ENCODE data around the gene TSPAN15. TPM values are rescaled to one million over a fixed set of nuclear protein-coding genes. Genes with fewer than 3 reads are reported as not detected.

The TSPAN15 gene
- total RNA-seq, 1 experiment from 2014 or later = 212 TPM

- intact Hi-C loops (cut with micrococcal nuclease) = no loop called here
- no peak overlapping the region for H3K27ac ChIP-seq (ENCODE audit: low read length)
- H3K36me3 ChIP-seq (ENCODE audit: low read depth, low read length) = peaks cover 29% of the 10 kb centered on the region; the same call in 1 of the 2 replicates
- H4K20me1 ChIP-seq (ENCODE audit: low read length) = no peaks in the 10 kb centered on the region
- H3K4me3 ChIP-seq (ENCODE audit: low read length) = no peak overlapping the region
- H3F3A ChIP-seq (ENCODE audit: low read length, unreplicated experiment) = no peaks in the 10 kb centered on the region
- no peak for TF ChIP-seq EZH2 (IDR thresholded peaks at IDR 0.05; ENCODE audit: low read length, unreplicated experiment)
- no peak for TF ChIP-seq EZH2phosphoT487 (IDR thresholded peaks at IDR 0.05; ENCODE audit: borderline replicate concordance, low read length)
- no peak for TF ChIP-seq CTCF (conservative IDR thresholded peaks at IDR 0.05; ENCODE audit: low read depth, low read length)
- no peak overlapping the region for H3K9ac ChIP-seq (ENCODE audit: low read length)
- no peak overlapping the region for H2AFZ ChIP-seq (ENCODE audit: low read length)
- POLR2A ChIA-PET (ENCODE audit: unreplicated experiment) = no interaction called here
- H3K4me1 ChIP-seq (ENCODE audit: insufficient read depth, low read length) = peaks cover 15% of the 10 kb centered on the region
- H3K27me3 ChIP-seq (ENCODE audit: low read length) = no peaks in the 10 kb centered on the region
- no peaks in the 10 kb centered on the region for H3K9me3 ChIP-seq (ENCODE audit: low read length)
- DNase-seq = no peak
- ATAC-seq = peak; percentile 34
- H3K4me2 ChIP-seq (ENCODE audit: low read length) = no peak overlapping the region
- H3K79me2 ChIP-seq (ENCODE audit: low read length) = no peaks in the 10 kb centered on the region
- no TSS peak for BruUV-seq (replicated peaks)
- CTCF ChIA-PET = no interaction called here
- no peaks in the 10 kb centered on the region for H3K9me2 ChIP-seq (replicated peaks; ENCODE audit: low read length)
These were observed 45.3 kb downstream of the TSPAN15 start for GRCh38 chr10:69496352-69497230.

- Histone ChIP-seq H3K4me3 (ENCODE audit: low read length) (no peak overlapping the region), H4K20me1 (ENCODE audit: low read length) (no peaks in the 10 kb centered on the region), H3F3A (ENCODE audit: low read length, unreplicated experiment) (no peaks in the 10 kb centered on the region), H3K9ac (ENCODE audit: low read length) (no peak overlapping the region), H3K9me2 (replicated peaks; ENCODE audit: low read length) (no peaks in the 10 kb centered on the region), H3K9me3 (ENCODE audit: low read length) (no peaks in the 10 kb centered on the region), H2AFZ (ENCODE audit: low read length) (no peak overlapping the region), H3K27ac (ENCODE audit: low read length) (no peak overlapping the region), H3K27me3 (ENCODE audit: low read length) (no peaks in the 10 kb centered on the region), H3K4me1 (ENCODE audit: insufficient read depth, low read length) (peaks cover 15% of the 10 kb centered on the region), H3K79me2 (ENCODE audit: low read length) (no peaks in the 10 kb centered on the region), H3K4me2 (ENCODE audit: low read length) (no peak overlapping the region), H3K36me3 (ENCODE audit: low read depth, low read length) (peaks cover 31% of the 10 kb centered on the region; the same call in 1 of the 2 replicates)
- CTCF ChIA-PET = no interaction called here
- DNase-seq (no peak), ATAC-seq (no peak)
- no TSS peak for BruUV-seq (replicated peaks)
- POLR2A ChIA-PET (ENCODE audit: unreplicated experiment) = no interaction called here
- TF ChIP-seq CTCF (conservative IDR thresholded peaks at IDR 0.05; ENCODE audit: low read depth, low read length) = no peak
- TF ChIP-seq EZH2phosphoT487 (IDR thresholded peaks at IDR 0.05; ENCODE audit: borderline replicate concordance, low read length) = no peak
- TF ChIP-seq EZH2 (IDR thresholded peaks at IDR 0.05; ENCODE audit: low read length, unreplicated experiment) = no peak
- intact Hi-C loops (cut with micrococcal nuclease) = no loop called here
These were observed 45.9 kb downstream of the TSPAN15 start for GRCh38 chr10:69497231-69497561.

Measured in PC-3 (cell line).